GM12892 (cell line): ENCODE measurements around the gene DENND5B.

Experiments
- DNase-seq: peaks from one replicate; pipeline ENCODE4 v3.0.0; 2011; ENCODE audit not compliant: insufficient read length
- FAIRE-seq: peaks from 2 replicates; lab custom pipeline; 2011; peaks lifted over from hg19 to GRCh38; lab: Jason Lieb, UNC
- POLR2A ChIP-seq: IDR thresholded peaks from 2 replicates; pipeline ENCODE4 v1.6.1; 2011; ENCODE audit warnings: low read depth, low read length, control low read depth
- POLR2AphosphoS5 ChIP-seq: IDR thresholded peaks from 2 replicates; pipeline ENCODE4 v1.6.1; 2011; ENCODE audit warnings: low read depth, low read length, control low read depth
- TAF1 ChIP-seq: IDR thresholded peaks from 2 replicates; pipeline ENCODE4 v1.6.1; 2011; ENCODE audit warnings: low read depth, mild to moderate bottlenecking, control low read depth, low read length, borderline replicate concordance

The DENND5B gene

DNA sequence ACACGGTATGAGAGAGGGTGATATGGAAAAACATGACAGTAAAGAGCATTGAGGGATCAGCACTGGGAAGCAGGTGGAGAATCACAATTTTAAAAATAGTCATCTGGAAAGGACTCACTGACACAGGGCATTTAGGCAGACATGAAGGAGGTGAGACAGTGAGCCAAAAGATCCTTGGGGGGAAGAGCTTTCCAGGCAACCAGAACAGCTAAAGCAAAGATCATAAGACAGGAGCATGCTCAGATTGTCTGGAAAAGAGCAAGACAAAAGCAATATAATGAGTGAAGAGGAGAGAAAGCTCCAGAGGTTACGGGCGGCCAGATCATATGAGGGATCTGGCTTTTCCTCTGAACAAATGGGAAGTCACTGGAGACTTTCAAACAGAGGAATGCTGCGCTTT, 63.9 kb downstream of the DENND5B start:
- TF ChIP-seq POLR2AphosphoS5 (no peak), TAF1 (no peak), POLR2A (no peak)
- FAIRE-seq (no peak), DNase-seq (no peak)

GRCh38 chr12:31526158-31526546, 64.8 kb downstream of the DENND5B start:
- FAIRE-seq, result no peak
- DNase-seq, result no peak
- TF ChIP-seq TAF1 (no peak), POLR2A (no peak), POLR2AphosphoS5 (no peak)

GRCh38 chr12:31525496-31526157, 65.3 kb downstream of the DENND5B start:
- TF ChIP-seq POLR2AphosphoS5 (no peak), POLR2A (no peak), TAF1 (no peak)
- DNase-seq (no peak), FAIRE-seq (peak; percentile 62)

- TF ChIP-seq POLR2A, result no peak
- TF ChIP-seq TAF1, result no peak
- TF ChIP-seq POLR2AphosphoS5, result no peak
- FAIRE-seq, result peak; percentile 91
- DNase-seq, result no peak
These were observed 66.0 kb downstream of the DENND5B start for GRCh38 chr12:31524791-31525495.

DNA sequence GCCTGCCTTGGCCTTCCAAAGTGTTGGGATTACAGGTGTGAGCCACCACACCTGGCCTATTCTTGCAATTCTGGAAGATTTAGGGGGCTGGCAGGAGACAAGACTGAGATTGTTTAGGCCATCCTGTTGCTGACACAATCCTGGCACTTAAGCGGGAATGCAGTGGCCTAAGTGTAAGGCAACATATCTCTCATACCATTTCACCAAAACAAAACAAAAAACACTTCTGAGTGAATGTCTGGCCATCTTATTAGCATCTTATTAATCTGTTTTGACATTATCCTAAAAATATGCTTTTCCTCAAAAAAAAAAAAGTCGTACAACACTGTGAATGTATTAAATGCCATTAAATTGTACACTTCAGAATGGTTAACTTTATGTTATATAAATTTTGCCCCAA, 67.6 kb downstream of the DENND5B start:
- TF ChIP-seq POLR2AphosphoS5 (no peak), POLR2A (no peak), TAF1 (no peak)
- FAIRE-seq (peak; percentile 36), DNase-seq (no peak)

DNA sequence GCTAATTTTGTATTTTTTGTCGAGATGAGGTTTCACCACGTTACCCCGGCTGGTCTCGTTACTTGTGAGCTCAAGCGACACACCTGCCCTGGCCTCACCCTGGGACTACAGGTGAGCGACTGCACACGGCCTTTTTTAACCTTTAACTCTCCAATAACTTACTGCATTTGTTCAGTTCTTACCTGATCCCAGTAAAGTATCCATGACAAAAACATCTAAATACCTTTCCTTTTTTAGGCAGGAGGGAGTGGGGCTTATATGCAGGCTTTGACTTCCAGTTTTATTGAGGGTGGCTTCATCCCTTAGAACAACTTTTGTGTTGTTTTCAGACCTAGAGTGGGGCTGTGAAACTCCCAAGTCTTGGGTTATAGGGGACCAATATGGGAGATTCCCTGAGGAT, 68.3 kb downstream of the DENND5B start:
- FAIRE-seq (no peak), DNase-seq (no peak)
- no peak for TF ChIP-seq POLR2AphosphoS5
- TF ChIP-seq POLR2A, result no peak
- no peak for TF ChIP-seq TAF1

- TF ChIP-seq TAF1 (no peak), POLR2A (no peak), POLR2AphosphoS5 (no peak)
- no peak for DNase-seq
- FAIRE-seq, result peak; percentile 36
These were observed 69.0 kb downstream of the DENND5B start for GRCh38 chr12:31521964-31522363.

DNA sequence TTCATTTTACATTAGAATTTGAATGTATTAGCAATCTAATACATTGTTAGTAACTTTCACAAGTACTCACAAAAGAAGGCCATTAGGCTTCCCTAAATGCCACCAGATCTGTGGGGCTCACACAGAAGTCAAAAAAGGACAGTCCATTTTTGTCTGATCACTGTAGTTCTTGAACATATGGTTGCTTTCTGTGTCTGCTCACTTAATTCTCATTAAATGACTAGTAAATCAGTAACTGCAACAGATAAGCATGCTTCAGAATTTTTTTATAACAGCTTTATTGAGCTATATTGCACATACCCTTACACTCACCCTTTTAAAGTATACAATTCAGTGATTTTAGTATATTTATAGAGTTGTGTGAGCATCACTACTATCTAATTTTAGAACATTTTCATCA, 71.4 kb downstream of the DENND5B start:
- TF ChIP-seq POLR2A (no peak), POLR2AphosphoS5 (no peak), TAF1 (no peak)
- DNase-seq (no peak), FAIRE-seq (no peak)

- no peak for FAIRE-seq
- no peak for TF ChIP-seq POLR2AphosphoS5
- no peak for TF ChIP-seq TAF1
- no peak for TF ChIP-seq POLR2A
- no peak for DNase-seq
These were observed 72.2 kb downstream of the DENND5B start for GRCh38 chr12:31518680-31519227.

DNA sequence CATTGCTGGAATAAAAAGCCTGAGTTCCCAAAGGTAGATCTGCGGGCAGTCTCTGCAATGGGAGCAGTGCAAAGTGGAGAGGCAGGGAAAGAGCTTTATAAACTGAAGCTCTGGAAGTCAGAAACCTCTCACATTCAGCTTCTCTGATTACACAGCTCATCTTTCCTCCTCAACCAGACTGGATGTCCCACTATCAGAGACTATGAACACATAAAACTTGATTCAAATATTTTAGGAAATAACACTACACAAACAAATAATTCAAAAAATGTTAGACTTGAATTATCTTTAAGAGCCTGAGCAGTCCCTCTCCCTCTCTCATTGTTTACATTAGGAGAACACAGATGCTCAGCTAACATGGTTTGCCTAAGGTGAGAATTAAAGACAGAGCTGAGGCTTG, 72.9 kb downstream of the DENND5B start:
- DNase-seq (no peak), FAIRE-seq (no peak)
- TF ChIP-seq POLR2A, result no peak
- no peak for TF ChIP-seq POLR2AphosphoS5
- TF ChIP-seq TAF1, result no peak

- DNase-seq (no peak), FAIRE-seq (no peak)
- TF ChIP-seq POLR2AphosphoS5 (no peak), POLR2A (no peak), TAF1 (no peak)
These were observed 74.2 kb downstream of the DENND5B start for GRCh38 chr12:31516702-31517101.

DNA sequence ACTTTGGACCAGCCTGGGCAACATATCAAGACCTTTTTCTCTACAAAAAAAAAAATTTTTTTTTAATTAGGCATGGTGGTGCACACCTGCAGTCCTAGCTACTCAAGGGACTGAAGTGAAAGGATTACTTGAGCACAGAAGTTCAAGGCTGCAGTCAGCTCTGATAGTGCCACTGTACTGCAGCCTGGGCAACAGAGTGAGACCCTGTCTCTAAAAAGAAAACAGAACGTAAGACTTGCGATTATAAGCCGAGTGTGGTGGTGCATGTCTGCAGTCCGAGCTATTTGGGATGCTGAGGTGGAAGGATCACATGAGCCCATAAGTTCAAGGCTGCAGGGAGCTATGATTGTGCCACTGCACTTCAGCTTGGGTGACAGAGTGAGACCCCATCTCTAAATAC, 76.0 kb downstream of the DENND5B start:
- no peak for FAIRE-seq
- TF ChIP-seq POLR2AphosphoS5 (no peak), TAF1 (no peak), POLR2A (no peak)

More for the DNA sequence above, 76.0 kb downstream of the DENND5B start:
- no peak for DNase-seq
